Suprapubic skin (tissue), 4 donors: ENCODE results near the gene SLC8B1. TPM values are rescaled to one million over a fixed set of nuclear protein-coding genes. Genes with fewer than 3 reads are reported as not detected.

Experiments
- DNase-seq, 2 donors: peaks; one replicate each; pipeline ENCODE4 v3.0.0-alpha.2; 2019; ENCODE audit warnings: low spot score in 2 of 2
- H3K27ac ChIP-seq: fragments of 200-600 bp; sonication (generic); one replicate; pipeline ENCODE4 v1.5.1; 2019
- H3K27me3 ChIP-seq: fragments of 200-600 bp; sonication (generic); one replicate; pipeline ENCODE4 v1.5.1; 2019
- H3K36me3 ChIP-seq: fragments of 200-600 bp; sonication (generic); one replicate; pipeline ENCODE4 v1.5.1; 2019
- H3K4me1 ChIP-seq: fragments of 200-600 bp; sonication (generic); one replicate; pipeline ENCODE4 v1.5.1; 2019
- H3K4me3 ChIP-seq: fragments of 200-600 bp; sonication (generic); one replicate; pipeline ENCODE4 v1.5.1; 2019; ENCODE audit warnings: mild to moderate bottlenecking
- H3K9me3 ChIP-seq: fragments of 200-600 bp; sonication (generic); one replicate; pipeline ENCODE4 v1.5.1; 2019
- CTCF ChIP-seq, 2 donors: fragments of 200-600 bp in 1 of 2; fragments of 450-650 bp in 1 of 2; sonication (generic) in 1 of 2; IDR thresholded peaks; one replicate each; pipeline ENCODE4 v1.5.1; 2016 to 2019; ENCODE audit warnings: antibody characterized with exemption in 2 of 2, mild to moderate bottlenecking in 1 of 2, moderate library complexity in 1 of 2
- EP300 ChIP-seq: sonication (generic); formaldehyde crosslinking; IDR thresholded peaks from one replicate; pipeline ENCODE4 v1.6.1; 2017; ENCODE audit warnings: antibody characterized with exemption
- POLR2A ChIP-seq, 2 donors: fragments of 450-650 bp; IDR thresholded peaks; one replicate each; pipeline ENCODE4 v1.6.1; 2017; ENCODE audit warnings: antibody characterized with exemption in 2 of 2, mild to moderate bottlenecking in 2 of 2, moderate library complexity in 2 of 2
- POLR2AphosphoS5 ChIP-seq, 3 donors: sonication (generic); formaldehyde crosslinking; IDR thresholded peaks; one replicate each; pipeline ENCODE4 v1.6.1; 2017; ENCODE audit warnings: antibody characterized with exemption in 3 of 3
- WGBS: methylation state at CpG from one replicate; pipeline ENCODE4 v1.1.5; 2018; 5-methylcytosine and 5-hydroxymethylcytosine counted together
- total RNA-seq, 4 donors: library from RNA; depleted of rRNA; stranded (reverse); fragments of >200 nt; gene quantifications; one replicate each; pipeline ENCODE4 v1.1.0, GENCODE V29; 2016

Gene SLC8B1
- total RNA-seq, 4 donors from 2014 or later, result 29.1 to 70.2 (median 34.9) TPM

DNA sequence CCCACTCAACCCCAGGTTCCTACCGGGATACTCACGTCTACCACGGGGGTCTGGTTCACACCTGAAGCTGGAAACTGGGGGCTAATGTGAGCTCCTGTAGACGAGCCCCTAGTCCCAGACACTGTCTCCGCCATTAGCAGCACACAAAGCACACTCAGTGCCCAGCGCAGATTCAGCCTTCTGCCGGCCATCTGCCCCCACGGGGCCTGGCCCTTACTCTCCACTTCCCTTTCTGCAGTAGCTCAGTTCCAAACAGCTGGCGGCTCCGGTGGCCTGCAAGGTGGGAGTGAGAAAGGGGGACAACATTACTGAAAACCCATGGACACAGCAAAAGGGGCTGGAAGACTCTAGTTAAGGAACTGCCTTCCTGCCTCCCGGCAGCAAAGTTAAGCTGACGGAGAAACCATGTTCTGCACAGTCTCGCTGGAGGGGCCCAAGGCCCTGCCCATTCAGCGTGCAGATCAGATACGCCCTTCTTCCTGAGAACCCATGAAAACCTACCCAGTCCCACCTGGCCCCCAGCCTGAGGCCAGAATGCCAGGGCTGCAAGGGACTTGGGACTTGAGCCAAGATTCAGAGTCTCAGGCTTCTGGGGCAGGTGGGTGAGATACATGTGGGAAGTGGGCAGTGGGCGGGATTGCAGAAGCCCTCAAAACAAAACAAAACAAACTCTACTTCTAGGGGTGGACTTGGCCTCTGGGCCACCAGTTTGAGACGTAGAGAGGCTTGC is 2.1 kb downstream of the SLC8B1 start:
- 76% methylated on average over 10 of the region's 17 CpGs for WGBS
- DNase-seq, result no peak
- Histone ChIP-seq H3K27ac (no peak overlapping the region), H3K9me3 (no peaks in the 10 kb centered on the region), H3K27me3 (no peaks in the 10 kb centered on the region), H3K4me3 (peak overlapping the region; percentile 67), H3K4me1 (peaks cover 24% of the 10 kb centered on the region), H3K36me3 (peaks cover 25% of the 10 kb centered on the region)
- TF ChIP-seq POLR2AphosphoS5 (IDR thresholded peaks at IDR 0.05) (no peak), CTCF (IDR thresholded peaks at IDR 0.05) (no peak), EP300 (no peak), POLR2A (IDR thresholded peaks at IDR 0.05) (no peak)

- peaks cover 25% of the 10 kb centered on the region for H3K36me3 ChIP-seq
These were observed 4.4 kb downstream of the SLC8B1 start for GRCh38 chr12:113330505-113330904.

DNA sequence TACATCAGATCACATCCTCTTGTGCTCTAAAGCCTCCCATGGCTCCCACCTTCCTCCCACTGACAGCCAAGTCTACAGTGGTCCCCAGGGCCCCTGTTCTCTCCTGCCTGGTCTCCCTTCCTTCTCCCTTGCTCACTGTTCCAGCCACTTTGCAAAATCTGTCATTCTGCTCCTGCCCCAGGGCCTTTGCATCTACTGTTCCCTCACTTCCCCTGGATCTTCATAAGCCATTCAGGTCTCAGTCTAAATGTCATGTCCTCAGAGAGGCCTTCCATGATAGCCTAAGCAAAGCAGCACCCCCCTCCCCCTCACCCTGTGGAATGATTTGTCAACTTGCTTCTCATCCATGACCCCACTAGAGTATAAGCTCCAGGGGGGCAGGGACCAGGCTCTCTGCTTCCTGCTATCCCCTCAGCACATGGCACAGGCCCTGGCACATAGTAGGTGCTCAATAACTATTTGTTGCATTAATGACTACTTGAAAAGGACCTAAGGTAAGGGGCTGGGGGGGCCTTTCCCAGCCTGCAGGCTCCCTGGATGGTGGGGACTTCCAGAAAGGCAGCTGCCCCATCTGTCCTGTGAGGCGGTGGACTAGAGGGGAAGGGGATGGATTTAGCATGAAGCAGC is 5.0 kb downstream of the SLC8B1 start:
- Histone ChIP-seq H3K4me1 (peaks cover 23% of the 10 kb centered on the region), H3K27ac (no peak overlapping the region), H3K36me3 (peaks cover 25% of the 10 kb centered on the region), H3K4me3 (no peak overlapping the region), H3K9me3 (no peaks in the 10 kb centered on the region), H3K27me3 (no peaks in the 10 kb centered on the region)
- no peak for DNase-seq
- TF ChIP-seq POLR2A (IDR thresholded peaks at IDR 0.05) (no peak), CTCF (IDR thresholded peaks at IDR 0.05) (no peak), EP300 (no peak), POLR2AphosphoS5 (IDR thresholded peaks at IDR 0.05) (no peak)
- WGBS, result 100% methylated on average over 1 of the region's 1 CpG

More at GRCh38 chr12:113330505-113330904, 4.4 kb downstream of the SLC8B1 start:
- TF ChIP-seq POLR2A (IDR thresholded peaks at IDR 0.05) (no peak), EP300 (no peak)
- Histone ChIP-seq H3K4me3 (no peak overlapping the region), H3K9me3 (no peaks in the 10 kb centered on the region), H3K27ac (no peak overlapping the region), H3K27me3 (no peaks in the 10 kb centered on the region), H3K4me1 (peaks cover 29% of the 10 kb centered on the region)
- DNase-seq, result no peak
- WGBS, result 94% methylated on average over 2 of the region's 2 CpGs

GRCh38 chr12:113329022-113329790 is 5.7 kb downstream of the SLC8B1 start:
- DNase-seq, result no peak
- Histone ChIP-seq H3K9me3 (no peaks in the 10 kb centered on the region), H3K27ac (no peak overlapping the region), H3K4me1 (peaks cover 19% of the 10 kb centered on the region), H3K36me3 (peaks cover 25% of the 10 kb centered on the region), H3K4me3 (no peak overlapping the region), H3K27me3 (no peaks in the 10 kb centered on the region)
- 91% methylated on average over 7 of the region's 9 CpGs for WGBS
- no peak for TF ChIP-seq POLR2AphosphoS5 (IDR thresholded peaks at IDR 0.05)

DNA sequence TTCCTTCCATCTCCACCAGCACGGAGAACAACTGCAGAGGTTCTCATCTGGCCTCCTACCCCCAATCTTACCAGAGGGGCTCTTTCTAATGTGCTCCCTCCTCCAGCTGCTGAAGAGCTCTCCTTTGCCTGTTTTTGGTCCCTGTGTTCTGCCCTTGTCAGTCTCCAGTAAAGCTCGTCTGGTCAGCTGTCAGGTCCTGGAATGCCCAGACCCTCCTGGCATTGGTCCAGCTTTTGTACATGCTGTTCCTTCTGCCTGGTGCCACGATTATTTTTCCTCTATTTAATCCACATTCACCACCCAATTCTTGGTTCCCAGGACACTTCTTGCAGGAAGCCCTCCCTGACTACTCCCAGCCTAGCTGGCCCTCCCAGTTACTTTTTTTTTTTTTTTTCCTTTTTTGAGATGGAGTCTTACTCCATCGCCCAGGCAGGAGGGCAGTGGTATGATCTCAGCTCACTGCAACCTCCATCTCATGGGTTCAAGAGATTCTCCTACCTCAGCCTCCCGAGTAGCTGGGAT is 6.5 kb downstream of the SLC8B1 start:
- no peak for DNase-seq
- no peak overlapping the region for H3K4me3 ChIP-seq
- H3K4me1 ChIP-seq, result peaks cover 12% of the 10 kb centered on the region
- no peaks in the 10 kb centered on the region for H3K27me3 ChIP-seq
- 92% methylated on average over 5 of the region's 5 CpGs for WGBS
- H3K27ac ChIP-seq, result no peak overlapping the region
- peaks cover 25% of the 10 kb centered on the region for H3K36me3 ChIP-seq
- H3K9me3 ChIP-seq, result no peaks in the 10 kb centered on the region
- TF ChIP-seq POLR2AphosphoS5 (IDR thresholded peaks at IDR 0.05) (no peak), POLR2A (IDR thresholded peaks at IDR 0.05) (no peak), EP300 (no peak), CTCF (IDR thresholded peaks at IDR 0.05) (no peak)
